OCI-LY1 (cell line): ENCODE data around the gene PCNX2.

Source experiments
- H2AFZ ChIP-seq: fragments of 200-600 bp; sonication (generic), shearing (Covaris generic); 2 replicates; pipeline ENCODE4 v1.6.0; 2014; ENCODE audit warnings: antibody characterized with exemption, mild to moderate bottlenecking, low read length
- H3F3A ChIP-seq: fragments of 200-600 bp; sonication (generic), shearing (Covaris generic); 2 replicates; pipeline ENCODE4 v1.6.0; 2014; ENCODE audit warnings: mild to moderate bottlenecking, antibody characterized with exemption, low read length, moderate library complexity; ENCODE audit not compliant: insufficient read depth
- H3K27ac ChIP-seq: fragments of 200-600 bp; sonication (generic); 2 replicates; pipeline ENCODE4 v1.5.1; 2014; ENCODE audit warnings: low read length, mixed run types, mild to moderate bottlenecking, low read depth; ENCODE audit not compliant: poor library complexity, severe bottlenecking
- H3K27me3 ChIP-seq: fragments of 200-600 bp; sonication (generic); 2 replicates; pipeline ENCODE4 v1.6.0; 2014; ENCODE audit warnings: antibody characterized with exemption, mild to moderate bottlenecking, low read length, moderate library complexity; ENCODE audit not compliant: insufficient read depth
- H3K36me3 ChIP-seq: fragments of 200-600 bp; sonication (generic); 2 replicates; pipeline ENCODE4 v1.6.1; 2014; ENCODE audit warnings: mild to moderate bottlenecking, antibody characterized with exemption, low read length, moderate library complexity, mixed read lengths; ENCODE audit not compliant: insufficient read depth
- H3K4me1 ChIP-seq: fragments of 200-600 bp; sonication (generic); 2 replicates; pipeline ENCODE4 v1.5.1; 2014; ENCODE audit warnings: mild to moderate bottlenecking, low read length, moderate library complexity; ENCODE audit not compliant: insufficient read depth, severe bottlenecking
- H3K4me2 ChIP-seq: fragments of 200-600 bp; sonication (generic), shearing (Covaris generic); 2 replicates; pipeline ENCODE4 v1.6.1; 2014; ENCODE audit warnings: low read length
- H3K4me3 ChIP-seq: fragments of 200-600 bp; sonication (generic); 2 replicates; pipeline ENCODE4 v1.5.1; 2014; ENCODE audit warnings: low read length, low read depth, mild to moderate bottlenecking, mixed read lengths; ENCODE audit not compliant: poor library complexity, severe bottlenecking
- H3K79me2 ChIP-seq: fragments of 200-600 bp; shearing (Covaris generic); 2 replicates; pipeline ENCODE4 v1.6.1; 2016; ENCODE audit warnings: mixed run types, low read length, mixed read lengths; ENCODE audit not compliant: insufficient read depth
- H3K9ac ChIP-seq: fragments of 200-600 bp; sonication (generic), shearing (Covaris generic); 2 replicates; pipeline ENCODE4 v1.6.1; 2014; ENCODE audit warnings: mild to moderate bottlenecking, low read length, mixed read lengths
- H3K9me2 ChIP-seq: fragments of 200-600 bp; sonication (generic), shearing (Covaris generic); 2 replicates; pipeline ENCODE4 v1.6.1; 2014; ENCODE audit warnings: low read depth, mild to moderate bottlenecking, low read length, mixed read lengths
- H3K9me3 ChIP-seq: fragments of 200-600 bp; shearing (Covaris generic); 2 replicates; pipeline ENCODE4 v1.6.1; 2014; ENCODE audit warnings: low read length, mixed read lengths
- H4K20me1 ChIP-seq: fragments of 200-600 bp; sonication (generic), shearing (Covaris generic); 2 replicates; pipeline ENCODE4 v1.6.0; 2016; ENCODE audit warnings: mild to moderate bottlenecking, low read length; ENCODE audit not compliant: insufficient read depth
- EZH2 ChIP-seq: fragments of 200-600 bp; sonication (generic), shearing (Covaris generic); IDR thresholded peaks from 2 replicates; pipeline ENCODE4 v1.8.0; 2017; ENCODE audit warnings: borderline replicate concordance, mixed run types, mild to moderate bottlenecking, antibody characterized with exemption, low read length, moderate library complexity, mixed read lengths
- TF ChIP-seq, protein P1 (sequence below): fragments of 200-600 bp; sonication (generic), shearing (Covaris generic); IDR thresholded peaks from 2 replicates; pipeline ENCODE4 v1.5.1; 2017; ENCODE audit warnings: mild to moderate bottlenecking, antibody characterized with exemption, low read length, moderate library complexity, mixed read lengths

Gene PCNX2

DNA sequence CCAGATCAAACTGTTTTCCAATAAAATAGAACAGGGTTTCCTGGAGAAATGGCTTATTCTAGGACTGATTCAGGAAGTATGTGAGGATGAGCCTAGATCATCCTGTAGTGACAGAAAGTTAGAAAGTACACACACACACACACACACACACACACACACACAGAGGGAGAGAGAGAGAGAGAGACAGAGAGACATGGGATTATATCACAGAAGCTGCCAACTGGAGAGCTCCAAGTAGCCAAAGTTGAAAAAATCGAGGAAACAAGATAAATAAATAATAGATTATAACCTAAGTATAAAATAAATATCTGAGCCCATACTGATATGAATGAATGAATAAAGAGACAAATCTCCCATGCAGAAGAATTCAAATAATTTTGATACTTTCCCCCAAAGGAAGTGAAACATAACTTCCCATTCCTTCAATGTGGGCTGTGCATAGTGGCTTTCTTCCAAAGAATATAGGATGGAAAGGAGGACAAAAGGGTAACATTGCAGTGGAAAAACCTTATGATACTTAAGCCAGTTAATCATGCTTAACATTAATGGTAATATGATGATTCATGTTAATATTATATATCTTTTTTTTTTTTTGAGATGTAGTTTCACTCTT is 173.5 kb downstream of the PCNX2 start:
- TF ChIP-seq EZH2: no peak
- TF ChIP-seq, protein P1, sequence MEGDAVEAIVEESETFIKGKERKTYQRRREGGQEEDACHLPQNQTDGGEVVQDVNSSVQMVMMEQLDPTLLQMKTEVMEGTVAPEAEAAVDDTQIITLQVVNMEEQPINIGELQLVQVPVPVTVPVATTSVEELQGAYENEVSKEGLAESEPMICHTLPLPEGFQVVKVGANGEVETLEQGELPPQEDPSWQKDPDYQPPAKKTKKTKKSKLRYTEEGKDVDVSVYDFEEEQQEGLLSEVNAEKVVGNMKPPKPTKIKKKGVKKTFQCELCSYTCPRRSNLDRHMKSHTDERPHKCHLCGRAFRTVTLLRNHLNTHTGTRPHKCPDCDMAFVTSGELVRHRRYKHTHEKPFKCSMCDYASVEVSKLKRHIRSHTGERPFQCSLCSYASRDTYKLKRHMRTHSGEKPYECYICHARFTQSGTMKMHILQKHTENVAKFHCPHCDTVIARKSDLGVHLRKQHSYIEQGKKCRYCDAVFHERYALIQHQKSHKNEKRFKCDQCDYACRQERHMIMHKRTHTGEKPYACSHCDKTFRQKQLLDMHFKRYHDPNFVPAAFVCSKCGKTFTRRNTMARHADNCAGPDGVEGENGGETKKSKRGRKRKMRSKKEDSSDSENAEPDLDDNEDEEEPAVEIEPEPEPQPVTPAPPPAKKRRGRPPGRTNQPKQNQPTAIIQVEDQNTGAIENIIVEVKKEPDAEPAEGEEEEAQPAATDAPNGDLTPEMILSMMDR: no peak

DNA sequence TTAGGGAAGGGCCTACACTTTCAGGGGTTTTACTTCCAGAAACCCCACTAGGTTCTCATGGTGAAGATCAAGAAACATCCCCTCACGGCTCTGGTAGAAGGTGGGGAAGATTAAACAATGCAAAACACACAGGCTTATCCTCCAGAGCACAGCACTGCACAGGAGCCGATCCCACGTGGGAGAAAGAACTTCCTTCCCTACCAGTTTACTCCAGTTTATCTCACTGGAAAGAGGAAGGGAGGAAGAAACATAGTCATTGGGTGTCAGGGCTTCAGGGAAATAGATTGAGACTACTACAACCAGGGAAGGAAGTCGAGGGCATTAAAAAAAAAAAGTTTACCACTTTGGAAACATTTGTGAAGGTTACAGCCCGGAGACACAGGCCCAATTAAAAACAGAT is 180.7 kb downstream of the PCNX2 start:
- no peak for TF ChIP-seq EZH2
- TF ChIP-seq, protein P1: no peak
- no peak overlapping the region for H3K4me3 ChIP-seq
- no peaks in the 10 kb centered on the region for H3F3A ChIP-seq
- no peak overlapping the region for H2AFZ ChIP-seq
- H3K4me2 ChIP-seq: no peak overlapping the region
- H3K9ac ChIP-seq: no peak overlapping the region
- no peaks in the 10 kb centered on the region for H3K36me3 ChIP-seq
- H3K27me3 ChIP-seq: no peaks in the 10 kb centered on the region
- no peaks in the 10 kb centered on the region for H4K20me1 ChIP-seq
- no peak overlapping the region for H3K27ac ChIP-seq
- 0 out of 2 replicates have a peak, but pooled peaks cover 2% of the 10 kb centered on the region for H3K9me3 ChIP-seq
- H3K79me2 ChIP-seq: no peaks in the 10 kb centered on the region
- H3K4me1 ChIP-seq: peaks cover 8% of the 10 kb centered on the region
- H3K9me2 ChIP-seq: no peaks in the 10 kb centered on the region

More for the DNA sequence above, 173.5 kb downstream of the PCNX2 start:
- Histone ChIP-seq H3F3A (no peaks in the 10 kb centered on the region), H3K27ac (no peak overlapping the region), H3K9me3 (0 out of 2 replicates have a peak, but pooled peaks cover 2% of the 10 kb centered on the region), H3K36me3 (no peaks in the 10 kb centered on the region), H3K4me2 (no peak overlapping the region), H3K27me3 (no peaks in the 10 kb centered on the region), H3K79me2 (no peaks in the 10 kb centered on the region), H3K4me3 (no peak overlapping the region), H3K4me1 (no peaks in the 10 kb centered on the region), H3K9ac (no peak overlapping the region), H2AFZ (no peak overlapping the region), H3K9me2 (no peaks in the 10 kb centered on the region), H4K20me1 (no peaks in the 10 kb centered on the region)

DNA sequence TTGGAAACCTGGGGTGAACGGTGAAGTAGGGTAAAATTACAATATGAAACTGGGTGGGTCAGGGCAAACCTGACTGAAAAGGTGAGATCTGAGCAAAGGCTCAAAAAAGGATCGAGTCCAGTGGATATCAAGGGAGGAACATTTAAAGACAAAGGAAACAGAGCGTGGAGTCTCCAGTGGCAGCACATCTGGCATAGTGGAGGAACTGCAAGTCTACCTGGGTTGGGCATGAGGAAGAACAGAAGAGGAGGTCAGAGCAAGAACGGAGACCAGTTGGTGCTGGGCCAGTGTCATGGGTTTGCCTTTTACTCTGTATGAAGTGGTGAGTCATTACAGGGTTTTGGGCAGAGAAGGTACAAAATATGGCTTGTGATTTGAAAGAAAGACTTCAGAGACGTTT is 181.4 kb downstream of the PCNX2 start:
- Histone ChIP-seq H3K79me2 (no peaks in the 10 kb centered on the region), H3K4me1 (peaks cover 8% of the 10 kb centered on the region), H3K4me2 (no peak overlapping the region), H3K9me2 (no peaks in the 10 kb centered on the region), H3K27me3 (no peaks in the 10 kb centered on the region), H4K20me1 (no peaks in the 10 kb centered on the region), H2AFZ (no peak overlapping the region), H3K36me3 (no peaks in the 10 kb centered on the region), H3K27ac (no peak overlapping the region), H3F3A (no peaks in the 10 kb centered on the region), H3K4me3 (no peak overlapping the region), H3K9ac (no peak overlapping the region), H3K9me3 (0 out of 2 replicates have a peak, but pooled peaks cover 2% of the 10 kb centered on the region)
- TF ChIP-seq, protein P1: no peak
- no peak for TF ChIP-seq EZH2
